OCI-LY3 (cell line): ENCODE measurements around the gene ALDH1L1.

Experiments
- EZH2phosphoT487 ChIP-seq: fragments of 200-600 bp; shearing (Covaris generic); IDR thresholded peaks from 2 replicates; pipeline ENCODE4 v1.6.1; 2018; ENCODE audit warnings: antibody characterized with exemption, mixed run types, low read depth
- TF ChIP-seq, protein P1 (sequence below): fragments of 200-600, 300-600 bp; sonication (generic); IDR thresholded peaks from 2 replicates; pipeline ENCODE4 v1.5.1; 2014; ENCODE audit warnings: antibody characterized with exemption, low read length, low read depth

DNA sequence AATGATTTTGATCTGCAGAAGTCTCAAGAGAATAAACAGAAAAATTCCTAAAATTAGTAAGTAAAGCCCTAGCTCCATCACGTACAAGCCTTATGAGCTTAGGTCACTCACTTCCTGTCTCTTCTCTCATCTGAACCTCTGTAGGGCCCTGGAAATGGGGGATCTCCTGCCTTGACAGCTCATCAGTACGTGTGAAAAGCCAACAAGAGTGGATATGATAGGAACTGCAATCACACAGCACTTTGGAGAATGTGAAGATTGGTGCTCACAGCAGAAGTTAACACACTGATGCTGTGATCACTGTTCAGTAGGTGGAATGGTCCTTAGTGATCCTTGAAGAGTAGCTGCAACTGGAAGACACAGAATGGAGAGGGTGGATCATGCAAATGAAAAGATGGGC, 27.8 kb upstream of the ALDH1L1 start:
- TF ChIP-seq, protein P1, sequence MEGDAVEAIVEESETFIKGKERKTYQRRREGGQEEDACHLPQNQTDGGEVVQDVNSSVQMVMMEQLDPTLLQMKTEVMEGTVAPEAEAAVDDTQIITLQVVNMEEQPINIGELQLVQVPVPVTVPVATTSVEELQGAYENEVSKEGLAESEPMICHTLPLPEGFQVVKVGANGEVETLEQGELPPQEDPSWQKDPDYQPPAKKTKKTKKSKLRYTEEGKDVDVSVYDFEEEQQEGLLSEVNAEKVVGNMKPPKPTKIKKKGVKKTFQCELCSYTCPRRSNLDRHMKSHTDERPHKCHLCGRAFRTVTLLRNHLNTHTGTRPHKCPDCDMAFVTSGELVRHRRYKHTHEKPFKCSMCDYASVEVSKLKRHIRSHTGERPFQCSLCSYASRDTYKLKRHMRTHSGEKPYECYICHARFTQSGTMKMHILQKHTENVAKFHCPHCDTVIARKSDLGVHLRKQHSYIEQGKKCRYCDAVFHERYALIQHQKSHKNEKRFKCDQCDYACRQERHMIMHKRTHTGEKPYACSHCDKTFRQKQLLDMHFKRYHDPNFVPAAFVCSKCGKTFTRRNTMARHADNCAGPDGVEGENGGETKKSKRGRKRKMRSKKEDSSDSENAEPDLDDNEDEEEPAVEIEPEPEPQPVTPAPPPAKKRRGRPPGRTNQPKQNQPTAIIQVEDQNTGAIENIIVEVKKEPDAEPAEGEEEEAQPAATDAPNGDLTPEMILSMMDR, result no peak
- no peak for TF ChIP-seq EZH2phosphoT487
